ENCODE results near the gene CFAP20DC. TPM values are rescaled to one million over a fixed set of nuclear protein-coding genes. Genes with fewer than 3 reads are reported as not detected.
"Not testable (repeated sequence)": the region's sequence is repeated elsewhere in the genome, so short reads cannot be mapped to it uniquely, and the experiment has no call there.

The CFAP20DC gene
- total and polyA plus RNA-seq, 2 of the 13 experiments (the other 11 are each of a cell fraction or from before 2014, with no cell fraction given), result not detected

- TF ChIP-seq, protein P1, sequence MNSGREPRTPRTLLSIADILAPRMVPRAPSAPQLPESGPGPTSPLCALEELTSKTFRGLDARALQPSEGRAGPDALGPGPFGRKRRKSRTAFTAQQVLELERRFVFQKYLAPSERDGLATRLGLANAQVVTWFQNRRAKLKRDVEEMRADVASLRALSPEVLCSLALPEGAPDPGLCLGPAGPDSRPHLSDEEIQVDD (CRISPR knock-in tag; IDR thresholded peaks at IDR 0.05; ENCODE audit: borderline replicate concordance), result no peak
- TF ChIP-seq STAG1 (CRISPR knock-in tag; IDR thresholded peaks at IDR 0.05) (peak; percentile 44), KDM3A (CRISPR knock-in tag; IDR thresholded peaks at IDR 0.05; ENCODE audit: low read depth) (no peak)
These were observed 3.1 kb upstream of the CFAP20DC start (continued) for GRCh38 chr3:59052803-59053411.

DNA sequence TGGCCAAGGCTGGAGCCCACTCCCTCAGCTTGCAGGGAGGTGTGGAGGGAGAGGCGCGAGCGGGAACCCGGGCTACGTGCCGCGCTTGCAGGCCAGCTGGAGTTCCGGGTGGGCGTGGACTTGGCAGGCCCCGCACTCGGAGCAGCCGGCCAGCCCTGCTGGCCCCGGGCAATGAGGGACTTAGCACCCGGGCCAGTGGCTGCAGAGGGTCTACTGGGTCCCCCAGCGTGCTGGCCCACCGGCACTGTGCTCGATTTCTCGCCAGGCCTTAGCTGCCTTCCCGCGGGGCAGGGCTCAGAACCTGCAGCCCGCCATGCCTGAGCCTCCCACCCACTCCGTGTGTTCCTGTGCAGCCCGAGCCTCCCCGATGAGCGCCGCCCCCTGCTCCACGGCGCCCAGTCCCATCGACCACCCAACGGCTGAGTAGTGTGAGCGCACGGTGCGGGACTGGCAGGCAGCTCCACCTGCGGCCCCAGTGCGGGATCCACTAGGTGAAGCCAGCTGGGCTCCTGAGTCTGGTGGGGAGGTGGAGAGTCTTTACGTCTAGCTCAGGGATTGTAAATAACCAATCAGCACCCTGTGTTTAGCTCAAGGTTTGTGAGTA is 1.1 kb upstream of the CFAP20DC start:
- H3K9me3 ChIP-seq (ENCODE audit: low read length); H3K36me3 ChIP-seq (replicated peaks in 1 of 2; ENCODE audit: control insufficient read depth in 1 of 2, insufficient read depth in 2 of 2, low read length in 2 of 2); H3K4me1 ChIP-seq (ENCODE audit: insufficient read depth, low read length); ATAC-seq; H2AFZ ChIP-seq (ENCODE audit: low read length); H3K27ac ChIP-seq (ENCODE audit: extremely low read length, insufficient read depth, low read length); H3K4me3 ChIP-seq (replicated peaks in 1 of 3; ENCODE audit: insufficient read depth in 1 of 3, low read depth in 2 of 3, low read length in 3 of 3); POLR2A ChIA-PET; H4K20me1 ChIP-seq (ENCODE audit: insufficient read depth, low read length); H3K27me3 ChIP-seq (ENCODE audit: control insufficient read depth in 1 of 2, insufficient read depth in 2 of 2, low read length in 2 of 2); CTCF ChIA-PET (ENCODE audit: low intra/inter-chr PET ratio, low total read pairs); DNase-seq (ENCODE audit: low spot score); H3K9ac ChIP-seq (ENCODE audit: insufficient read depth, low read depth, low read length); FAIRE-seq; BruUV-seq (replicated peaks); H3K4me2 ChIP-seq (ENCODE audit: low read depth, low read length); H3K79me2 ChIP-seq (ENCODE audit: insufficient read depth, low read length); intact Hi-C loops (cut with micrococcal nuclease; ENCODE audit: unreplicated experiment): not testable (repeated sequence)
- in situ Hi-C loops (cut with HindIII; ENCODE audit: extremely low pct_ligation_motif_present, low pct_unique_long_range_greater_than_20kb), result loop anchor here (5.0 kb wide), 1 partner anchor 409 kb away; no protein-coding TSS in a partner anchor
- 85% methylated on average over 13 of the region's 36 CpGs for WGBS (ENCODE audit: low lambda C conversion rate)

GRCh38 chr3:59046839-59047238 is 3.0 kb downstream of the CFAP20DC start:
- POLR2A ChIA-PET, result no interaction called here
- intact Hi-C loops (cut with micrococcal nuclease; ENCODE audit: unreplicated experiment), result no loop called here
- BruUV-seq (replicated peaks), result no TSS peak
- DNase-seq (ENCODE audit: low spot score) (no peak), ATAC-seq (no peak), FAIRE-seq (no peak)
- 38% methylated on average over 2 of the region's 2 CpGs for WGBS (ENCODE audit: low lambda C conversion rate)
- Histone ChIP-seq H3K9me3 (ENCODE audit: low read length) (no peaks in the 10 kb centered on the region), H3K4me2 (ENCODE audit: low read depth, low read length) (no peak overlapping the region), H3K79me2 (ENCODE audit: insufficient read depth, low read length) (no peaks in the 10 kb centered on the region), H3K27ac (ENCODE audit: extremely low read length, insufficient read depth, low read length) (no peak overlapping the region), H3K4me3 (replicated peaks in 1 of 3; ENCODE audit: insufficient read depth in 1 of 3, low read depth in 2 of 3, low read length in 3 of 3) (no peak overlapping the region), H2AFZ (ENCODE audit: low read length) (no peak overlapping the region), H3K4me1 (ENCODE audit: insufficient read depth, low read length) (no peaks in the 10 kb centered on the region), H3K27me3 (ENCODE audit: control insufficient read depth in 1 of 2, insufficient read depth in 2 of 2, low read length in 2 of 2) (no peaks in the 10 kb centered on the region; a peak in 1 of 5 replicates), H3K9ac (ENCODE audit: insufficient read depth, low read depth, low read length) (no peak overlapping the region), H4K20me1 (ENCODE audit: insufficient read depth, low read length) (no peaks in the 10 kb centered on the region), H3K36me3 (replicated peaks in 1 of 2; ENCODE audit: control insufficient read depth in 1 of 2, insufficient read depth in 2 of 2, low read length in 2 of 2) (no peaks in the 10 kb centered on the region)
- CTCF ChIA-PET (ENCODE audit: low intra/inter-chr PET ratio, low total read pairs), result no interaction called here
- in situ Hi-C loops (cut with HindIII; ENCODE audit: extremely low pct_ligation_motif_present, low pct_unique_long_range_greater_than_20kb), result no loop called here
- TF ChIP-seq, protein P2, sequence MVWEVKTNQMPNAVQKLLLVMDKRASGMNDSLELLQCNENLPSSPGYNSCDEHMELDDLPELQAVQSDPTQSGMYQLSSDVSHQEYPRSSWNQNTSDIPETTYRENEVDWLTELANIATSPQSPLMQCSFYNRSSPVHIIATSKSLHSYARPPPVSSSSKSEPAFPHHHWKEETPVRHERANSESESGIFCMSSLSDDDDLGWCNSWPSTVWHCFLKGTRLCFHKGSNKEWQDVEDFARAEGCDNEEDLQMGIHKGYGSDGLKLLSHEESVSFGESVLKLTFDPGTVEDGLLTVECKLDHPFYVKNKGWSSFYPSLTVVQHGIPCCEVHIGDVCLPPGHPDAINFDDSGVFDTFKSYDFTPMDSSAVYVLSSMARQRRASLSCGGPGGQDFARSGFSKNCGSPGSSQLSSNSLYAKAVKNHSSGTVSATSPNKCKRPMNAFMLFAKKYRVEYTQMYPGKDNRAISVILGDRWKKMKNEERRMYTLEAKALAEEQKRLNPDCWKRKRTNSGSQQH (CRISPR knock-in tag; IDR thresholded peaks at IDR 0.05; ENCODE audit: low read depth), result no peak
- TF ChIP-seq ZNF143 (CRISPR knock-in tag; IDR thresholded peaks at IDR 0.05), result no peak
- no peak for TF ChIP-seq TAF15 (IDR thresholded peaks at IDR 0.05; ENCODE audit: low read depth, low read length, poor library complexity, severe bottlenecking)
- TF ChIP-seq, protein P3, sequence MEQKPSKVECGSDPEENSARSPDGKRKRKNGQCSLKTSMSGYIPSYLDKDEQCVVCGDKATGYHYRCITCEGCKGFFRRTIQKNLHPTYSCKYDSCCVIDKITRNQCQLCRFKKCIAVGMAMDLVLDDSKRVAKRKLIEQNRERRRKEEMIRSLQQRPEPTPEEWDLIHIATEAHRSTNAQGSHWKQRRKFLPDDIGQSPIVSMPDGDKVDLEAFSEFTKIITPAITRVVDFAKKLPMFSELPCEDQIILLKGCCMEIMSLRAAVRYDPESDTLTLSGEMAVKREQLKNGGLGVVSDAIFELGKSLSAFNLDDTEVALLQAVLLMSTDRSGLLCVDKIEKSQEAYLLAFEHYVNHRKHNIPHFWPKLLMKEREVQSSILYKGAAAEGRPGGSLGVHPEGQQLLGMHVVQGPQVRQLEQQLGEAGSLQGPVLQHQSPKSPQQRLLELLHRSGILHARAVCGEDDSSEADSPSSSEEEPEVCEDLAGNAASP (CRISPR knock-in tag; IDR thresholded peaks at IDR 0.05; ENCODE audit: borderline replicate concordance), result no peak
- TF ChIP-seq CTCF (CRISPR knock-in tag; IDR thresholded peaks at IDR 0.05), result no peak
- no peak for TF ChIP-seq KAT8 (CRISPR knock-in tag; IDR thresholded peaks at IDR 0.05)
- no peak for TF ChIP-seq GATAD1 (CRISPR knock-in tag; IDR thresholded peaks at IDR 0.05)
- TF ChIP-seq SETDB1 (CRISPR knock-in tag; IDR thresholded peaks at IDR 0.05; ENCODE audit: borderline replicate concordance), result no peak

Measured in HepG2 (cell line).